GM12878 (cell line): ENCODE measurements around the gene UBAC2. TPM values are rescaled to one million over a fixed set of nuclear protein-coding genes. Genes with fewer than 3 reads are reported as not detected.

Source experiments
- BRCA1 ChIP-seq: IDR thresholded peaks from 2 replicates; pipeline ENCODE4 v1.6.1; 2011; ENCODE audit warnings: low read depth, low read length, improper control_type of control experiment
- CBX3 ChIP-seq: fragments of 200-600 bp; sonication (generic); IDR thresholded peaks from 2 replicates; pipeline ENCODE4 v1.6.1; 2016; ENCODE audit warnings: low read depth, borderline replicate concordance
- CHD2 ChIP-seq: IDR thresholded peaks from 2 replicates; pipeline ENCODE4 v1.6.1; 2011; ENCODE audit warnings: low read depth, low read length, improper control_type of control experiment, borderline replicate concordance
- CREM ChIP-seq: IDR thresholded peaks from 2 replicates; pipeline ENCODE4 v1.6.1; 2014; ENCODE audit warnings: antibody characterized with exemption, low read depth
- E4F1 ChIP-seq: fragments of 450-650 bp; IDR thresholded peaks from 2 replicates; pipeline ENCODE4 v1.6.1; 2018; ENCODE audit warnings: borderline replicate concordance, mild to moderate bottlenecking; ENCODE audit not compliant: partially characterized antibody
- HSF1 ChIP-seq: fragments of 150-350 bp; IDR thresholded peaks from 2 replicates; pipeline ENCODE4 v1.6.1; 2014; ENCODE audit warnings: mild to moderate bottlenecking, low read depth, low read length
- KAT2A ChIP-seq: conservative IDR thresholded peaks from 2 replicates; pipeline ENCODE4 v1.6.1; 2011; ENCODE audit warnings: low read depth, low read length; ENCODE audit not compliant: control insufficient read depth
- MEF2B ChIP-seq: fragments of 450-650 bp; IDR thresholded peaks from 2 replicates; pipeline ENCODE4 v1.6.1; 2018; ENCODE audit warnings: mild to moderate bottlenecking, moderate library complexity; ENCODE audit not compliant: partially characterized antibody, poor library complexity, severe bottlenecking
- NFXL1 ChIP-seq: fragments of 450-650 bp; IDR thresholded peaks from 2 replicates; pipeline ENCODE4 v1.6.1; 2017; ENCODE audit warnings: antibody characterized with exemption, mild to moderate bottlenecking, borderline replicate concordance
- RELA ChIP-seq: fragments of 450-650 bp; IDR thresholded peaks from 2 replicates; pipeline ENCODE4 v1.8.0; 2014; ENCODE audit warnings: borderline replicate concordance; ENCODE audit not compliant: partially characterized antibody
- SMC3 ChIP-seq: IDR thresholded peaks from 2 replicates; pipeline ENCODE4 v1.6.1; 2011; ENCODE audit warnings: low read length, improper control_type of control experiment, borderline replicate concordance
- SUZ12 ChIP-seq: fragments of 200-600 bp; sonication (generic); IDR thresholded peaks from one replicate; pipeline ENCODE4 v1.6.1; 2018; ENCODE audit warnings: antibody characterized with exemption, mild to moderate bottlenecking; ENCODE audit not compliant: unreplicated experiment
- YY1 ChIP-seq: IDR thresholded peaks from 2 replicates; pipeline ENCODE4 v1.6.1; 2011; ENCODE audit warnings: low read depth, mild to moderate bottlenecking, low read length
- ZNF217 ChIP-seq: fragments of 450-650 bp; IDR thresholded peaks from 2 replicates; pipeline ENCODE4 v1.6.1; 2017; ENCODE audit warnings: antibody characterized with exemption, mild to moderate bottlenecking
- ZNF592 ChIP-seq: fragments of 450-650 bp; IDR thresholded peaks from 2 replicates; pipeline ENCODE4 v1.6.1; 2017; ENCODE audit warnings: mild to moderate bottlenecking, moderate library complexity
- ZNF622 ChIP-seq: fragments of 450-650 bp; IDR thresholded peaks from 2 replicates; pipeline ENCODE4 v1.6.1; 2017; ENCODE audit warnings: mild to moderate bottlenecking, inconsistent platforms
- ZNF687 ChIP-seq: fragments of 450-650 bp; IDR thresholded peaks from 2 replicates; pipeline ENCODE4 v1.6.1; 2017; ENCODE audit warnings: mild to moderate bottlenecking, moderate library complexity
- polyA plus RNA-seq, 11 experiments: library from polyadenylated mRNA; depleted of rRNA in 4 of 11; unstranded in 6 of 11; stranded (reverse) in 5 of 11; fragments of >200 nt; fragmentation: Nextera tagmentation in 4 of 11; fragmentation: Illumina TruSeq in 1 of 11; extraction: Ambion mirVana in 4 of 11; extraction: Trizol in 1 of 11; gene quantifications; 1 replicate in 1 of 11; 2 replicates in 10 of 11; pipeline versions ENCODE4 v1.2.1 to v1.2.3, GENCODE V29; 2011 to 2016; ENCODE audit warnings: inconsistent platforms in 2 of 11, missing spikeins in 2 of 11, low read depth in 1 of 11
- total RNA-seq, 4 experiments: library from RNA; depleted of rRNA in 3 of 4; stranded (reverse); fragments of >200 nt in 3 of 4; fragmentation: Illumina TruSeq in 1 of 4; extraction: Trizol in 1 of 4; gene quantifications; 2 replicates each; pipeline versions ENCODE4 v1.2.1 to v1.2.3, GENCODE V29; 2013 to 2021

The UBAC2 gene
- total and polyA plus RNA-seq, 10 of the 15 experiments (the other 5 are each of a cell fraction or from before 2014, with no cell fraction given): 3.0 to 54.6 (median 17.4) TPM

GRCh38 chr13:99376132-99376531 lies 175.5 kb downstream of the UBAC2 start (continued):
- TF ChIP-seq RELA (no peak), HSF1 (no peak), ZNF687 (peak; percentile 98), CHD2 (no peak; the same call in none of the 2 replicates), BRCA1 (no peak), SUZ12 (no peak), ZNF622 (no peak), CBX3 (no peak), SMC3 (no peak), YY1 (no peak; the same call in 1 of the 2 replicates), E4F1 (no peak), MEF2B (peak; percentile 71), ZNF217 (no peak), NFXL1 (no peak), ZNF592 (peak; percentile 89), KAT2A (no peak), CREM (peak; percentile 88)
